H4 (cell line): Measurements from ENCODE around the gene SEMA5A. TPM values are rescaled to one million over a fixed set of nuclear protein-coding genes. Genes with fewer than 3 reads are reported as not detected.
A peak's percentile ranks its signal among the peaks of the same experiment; 100 is the strongest.
"Not testable (repeated sequence)": the region's sequence is repeated elsewhere in the genome, so short reads cannot be mapped to it uniquely, and the experiment has no call there.

Source experiments
- DNase-seq: peaks from one replicate; pipeline ENCODE4 v3.0.0-alpha.2; 2015; ENCODE audit warnings: low spot score
- total RNA-seq: library from RNA; depleted of rRNA; stranded (reverse); fragments of >200 nt; shearing (Covaris generic); gene quantifications from 2 replicates; pipeline ENCODE4 v1.2.3, GENCODE V29; 2014

The SEMA5A gene
- total RNA-seq, 1 experiment from 2014 or later, result 20.4 TPM

GRCh38 chr5:9439531-9440292, 106.2 kb downstream of the SEMA5A start:
- DNase-seq, result peak; percentile 46

- no peak for DNase-seq
Measured at GRCh38 chr5:9438596-9439354, 107.1 kb downstream of the SEMA5A start.

- peak; percentile 87 for DNase-seq
Measured at GRCh38 chr5:9437741-9438240, 108.1 kb downstream of the SEMA5A start.

- peak; percentile 92 for DNase-seq
Measured at GRCh38 chr5:9431496-9432258, 114.2 kb downstream of the SEMA5A start.

- DNase-seq, result no peak
Measured at GRCh38 chr5:9431151-9431495, 114.8 kb downstream of the SEMA5A start.

GRCh38 chr5:9430306-9430705, 115.6 kb downstream of the SEMA5A start:
- no peak for DNase-seq

GRCh38 chr5:9429691-9430215, 116.1 kb downstream of the SEMA5A start:
- no peak for DNase-seq

- DNase-seq, result no peak
Measured at GRCh38 chr5:9428272-9428671, 117.6 kb downstream of the SEMA5A start.

- no peak for DNase-seq
Measured at GRCh38 chr5:9425710-9426109, 120.2 kb downstream of the SEMA5A start.

GRCh38 chr5:9423571-9423970, 122.3 kb downstream of the SEMA5A start:
- no peak for DNase-seq

- no peak for DNase-seq
Measured at GRCh38 chr5:9421884-9422283, 124.0 kb downstream of the SEMA5A start.

GRCh38 chr5:9419794-9420193, 126.1 kb downstream of the SEMA5A start:
- DNase-seq, result no peak

- DNase-seq, result no peak
Measured at GRCh38 chr5:9415566-9415965, 130.3 kb downstream of the SEMA5A start.

GRCh38 chr5:9415091-9415490, 130.8 kb downstream of the SEMA5A start:
- DNase-seq, result no peak

GRCh38 chr5:9411142-9411541, 134.7 kb downstream of the SEMA5A start:
- no peak for DNase-seq

GRCh38 chr5:9409413-9409960, 136.4 kb downstream of the SEMA5A start:
- no peak for DNase-seq

GRCh38 chr5:9408964-9409363, 136.9 kb downstream of the SEMA5A start:
- DNase-seq, result no peak

GRCh38 chr5:9405196-9405754, 140.6 kb downstream of the SEMA5A start:
- DNase-seq, result no peak

GRCh38 chr5:9401786-9402472, 143.9 kb downstream of the SEMA5A start:
- no peak for DNase-seq

- DNase-seq, result not testable (repeated sequence)
Measured at GRCh38 chr5:9399783-9400182, 146.1 kb downstream of the SEMA5A start.

GRCh38 chr5:9399094-9399493, 146.8 kb downstream of the SEMA5A start:
- no peak for DNase-seq
